Heart right ventricle (tissue), 16 donors: ENCODE results near the gene KCNH1. TPM values are rescaled to one million over a fixed set of nuclear protein-coding genes. Genes with fewer than 3 reads are reported as not detected.

ENCODE experiments used
- ATAC-seq, 8 donors: fragments of 200-7000 bp; cut with Tn5 transposase; one replicate each; pipeline ENCODE4 v1.9.1; 2020; ENCODE audit warnings: mild to moderate bottlenecking in 8 of 8, moderate library complexity in 8 of 8, moderate number of reproducible peaks in 1 of 8
- DNase-seq, 2 donors: peaks; one replicate each; pipeline ENCODE4 v3.0.0-alpha.2; 2020
- H3K27ac ChIP-seq, 10 donors: fragments of 200-600 bp; sonication (generic) in 2 of 10; one replicate each; pipeline versions ENCODE4 v1.5.0 to v1.8.0; 2020 to 2022; ENCODE audit warnings: mild to moderate bottlenecking in 3 of 10
- H3K27me3 ChIP-seq, 7 donors: fragments of 200-600 bp; one replicate each; pipeline ENCODE4 v1.8.0; 2021 to 2022; ENCODE audit warnings: mild to moderate bottlenecking in 2 of 7
- H3K36me3 ChIP-seq, 9 donors: fragments of 200-600 bp; sonication (generic) in 1 of 9; one replicate each; pipeline versions ENCODE4 v1.5.0 to v1.8.0; 2020 to 2022; ENCODE audit warnings: mild to moderate bottlenecking in 2 of 9
- H3K4me1 ChIP-seq, 9 donors: fragments of 200-600 bp; sonication (generic) in 1 of 9; one replicate each; pipeline versions ENCODE4 v1.5.0 to v1.8.0; 2020 to 2022; ENCODE audit warnings: mild to moderate bottlenecking in 4 of 9
- H3K4me3 ChIP-seq, 10 donors: fragments of 200-600 bp; sonication (generic) in 2 of 10; one replicate each; pipeline versions ENCODE4 v1.5.0 to v1.8.0; 2020 to 2022; ENCODE audit warnings: mild to moderate bottlenecking in 7 of 10, moderate library complexity in 2 of 10
- H3K9me3 ChIP-seq, 11 donors: fragments of 200-600 bp in 10 of 11; sonication (generic) in 2 of 11; one replicate each; pipeline versions ENCODE4 v1.5.0 to v1.8.0; 2013 to 2022; ENCODE audit warnings: mild to moderate bottlenecking in 2 of 11, control low read depth in 1 of 11, moderate library complexity in 1 of 11
- CTCF ChIP-seq, 9 donors: fragments of 200-600 bp; sonication (generic) in 2 of 9; IDR thresholded peaks; one replicate each; pipeline versions ENCODE4 v1.5.0 to v1.8.0; 2021 to 2022; ENCODE audit warnings: antibody characterized with exemption in 9 of 9, mild to moderate bottlenecking in 5 of 9, moderate library complexity in 1 of 9
- WGBS, 2 donors: extraction: QIAGEN DNeasy Blood & Tissue Kit; methylation state at CpG; one replicate each; pipeline ENCODE4 v1.1.7; 2013; ENCODE audit warnings: inconsistent platforms in 1 of 2; 5-methylcytosine and 5-hydroxymethylcytosine counted together
- intact Hi-C, 10 donors: fragments of 100-400 bp; cut with DNase I; formaldehyde crosslinking; loops; one replicate each; pipeline versions ENCODE4 v1.11.1 to v1.14.2; 2022
- polyA plus RNA-seq, 2 donors: library from polyadenylated mRNA; stranded (reverse); fragments of 200-250 nt; gene quantifications; one replicate each; pipeline ENCODE4 v1.2.3, GENCODE V29; 2013
- total RNA-seq, 10 donors: library from RNA; stranded (reverse); fragmentation: NEBNext Ultra II Directional in 3 of 10; extraction: Animal tissue kit (Norgen Biotek cat#: 25700) in 3 of 10; gene quantifications; one replicate each; pipeline versions ENCODE4 v1.2.1 to v1.2.4, GENCODE V29; 2021 to 2023
- donor health status: Arrhythmogenic right ventricular cardiomyopathy.
- donor health status: ischemic (EF 13 %, LVEDD 7.1; RV severe dilation, severe dysfunction).
- donor health status: healthy with polysubstance abuse.
- donor health status: DM: no; HTN: yes; CAD: no.
- donor health status: DM: no; HTN: no; CAD: no.
- donor health status: ischemic (EF 25% LVEDD 6.9; RV normal size, moderate dysfunction).
- donor health status: ischemic (EF 25% LVEDD 5.7; RV mildly dilated, moderate dysfunction).
- donor health status: healthy.
- donor health status: DM: yes; HTN: yes; CAD: no.
- donor health status: Ischemic cardiomyopathy.
- donor health status: ischemic (EF 35%, LVEDD 5.7; RV mildly dilated, moderate dysfunction).
- donor health status: nonischemic (EF 11% LVEDD 7.7; RV severe dilation, severe dysfunction).
- donor health status: DM: yes; HTN: yes; CAD: no.
- donor health status: PGD.
- donor health status: ischemic (EF 29% LVEDD 5.4; RV normal size, mild dysfunction).
- donor health status: nonischemic (EF 23%, LVEDD 6.1; RV moderate dilation, normal function).

Gene KCNH1
- total and polyA plus RNA-seq, 12 donors: 0.09 TPM; not detected in 11

GRCh38 chr1:210800756-210801155, 333.2 kb downstream of the KCNH1 start:
- ATAC-seq: no peak
- no peak for TF ChIP-seq CTCF (IDR thresholded peaks at IDR 0.05)
- no peak overlapping the region for H3K27ac ChIP-seq
- H3K4me3 ChIP-seq: no peak overlapping the region
- intact Hi-C loops: no loop called here
- H3K36me3 ChIP-seq: no peaks in the 10 kb centered on the region
- peaks cover 0 to 14% (median 3%) of the 10 kb centered on the region in 7 donors for H3K27me3 ChIP-seq
- H3K4me1 ChIP-seq: no peaks in the 10 kb centered on the region
- H3K9me3 ChIP-seq: no peaks in the 10 kb centered on the region
- no peak for DNase-seq
- WGBS, 2 donors: 54 to 69% methylated on average over 3 of the region's 3 CpGs

DNA sequence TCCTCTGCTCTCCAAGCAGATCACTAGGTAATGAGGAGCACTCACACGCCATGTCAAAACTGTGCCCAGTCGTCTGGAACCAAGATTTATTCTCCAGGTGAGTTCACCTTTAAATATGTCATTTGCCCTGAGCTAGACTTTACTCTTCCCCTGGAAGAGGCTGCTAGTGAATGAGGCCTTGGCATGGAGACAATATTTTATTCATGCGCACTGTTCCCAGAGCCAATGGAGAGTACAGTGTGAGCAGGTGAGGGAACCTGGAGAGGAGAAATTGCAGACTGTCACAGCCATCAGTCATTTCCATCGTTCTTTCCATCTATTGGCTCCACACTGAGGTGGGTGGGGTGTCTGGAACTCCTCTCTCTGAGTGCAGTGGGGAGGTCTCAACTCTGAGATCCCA, 333.6 kb downstream of the KCNH1 start:
- H3K27ac ChIP-seq: no peak overlapping the region
- intact Hi-C loops: no loop called here
- H3K4me1 ChIP-seq: no peaks in the 10 kb centered on the region
- DNase-seq (no peak), ATAC-seq (no peak)
- no peak for TF ChIP-seq CTCF (IDR thresholded peaks at IDR 0.05)
- H3K27me3 ChIP-seq: peaks cover 0 to 14% (median 3%) of the 10 kb centered on the region in 7 donors
- no peaks in the 10 kb centered on the region for H3K9me3 ChIP-seq
- 59 to 81% methylated on average over 4 of the region's 4 CpGs for WGBS, 2 donors
- no peak overlapping the region for H3K4me3 ChIP-seq
- H3K36me3 ChIP-seq: no peaks in the 10 kb centered on the region

- H3K27ac ChIP-seq: no peak overlapping the region
- DNase-seq (no peak), ATAC-seq (no peak)
- TF ChIP-seq CTCF (IDR thresholded peaks at IDR 0.05): no peak
- no peak overlapping the region for H3K4me3 ChIP-seq
- intact Hi-C loops: no loop called here
- H3K9me3 ChIP-seq: no peaks in the 10 kb centered on the region
- WGBS, 2 donors: 85 to 87% methylated on average over 8 of the region's 8 CpGs
- no peaks in the 10 kb centered on the region for H3K36me3 ChIP-seq
- peaks cover 0 to 6% (median 3%) of the 10 kb centered on the region in 7 donors for H3K27me3 ChIP-seq
- no peaks in the 10 kb centered on the region for H3K4me1 ChIP-seq
Observed at GRCh38 chr1:210797422-210797821, 336.5 kb downstream of the KCNH1 start.

DNA sequence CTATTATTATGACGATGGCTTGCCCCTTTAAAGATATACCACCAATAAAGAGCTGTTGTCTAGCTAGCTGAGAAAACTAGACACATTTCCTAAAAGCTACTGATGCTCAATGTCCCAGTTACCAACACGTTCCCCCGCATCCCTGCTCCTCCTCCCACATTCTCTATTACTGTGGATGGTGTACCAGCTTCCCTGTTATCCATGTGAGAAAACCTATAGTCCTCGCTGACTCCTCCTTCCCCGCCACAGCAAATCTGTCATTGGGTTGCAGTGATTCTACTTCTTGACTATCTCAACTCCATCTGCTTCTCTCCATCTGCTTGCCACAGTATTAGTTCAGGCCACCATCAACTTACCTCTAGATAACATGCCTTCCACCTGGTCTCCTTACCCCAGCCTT, 337.5 kb downstream of the KCNH1 start:
- Histone ChIP-seq H3K4me1 (no peaks in the 10 kb centered on the region), H3K9me3 (no peaks in the 10 kb centered on the region), H3K27me3 (peaks cover 0 to 6% (median 3%) of the 10 kb centered on the region in 7 donors), H3K36me3 (no peaks in the 10 kb centered on the region), H3K4me3 (no peak overlapping the region), H3K27ac (no peak overlapping the region)
- WGBS, 2 donors: 85 to 89% methylated on average over 5 of the region's 5 CpGs
- no peak for TF ChIP-seq CTCF (IDR thresholded peaks at IDR 0.05)
- intact Hi-C loops: no loop called here
- no peak for DNase-seq
- no peak for ATAC-seq
